Measurements from ENCODE around the gene NPPA.

The NPPA gene

DNA sequence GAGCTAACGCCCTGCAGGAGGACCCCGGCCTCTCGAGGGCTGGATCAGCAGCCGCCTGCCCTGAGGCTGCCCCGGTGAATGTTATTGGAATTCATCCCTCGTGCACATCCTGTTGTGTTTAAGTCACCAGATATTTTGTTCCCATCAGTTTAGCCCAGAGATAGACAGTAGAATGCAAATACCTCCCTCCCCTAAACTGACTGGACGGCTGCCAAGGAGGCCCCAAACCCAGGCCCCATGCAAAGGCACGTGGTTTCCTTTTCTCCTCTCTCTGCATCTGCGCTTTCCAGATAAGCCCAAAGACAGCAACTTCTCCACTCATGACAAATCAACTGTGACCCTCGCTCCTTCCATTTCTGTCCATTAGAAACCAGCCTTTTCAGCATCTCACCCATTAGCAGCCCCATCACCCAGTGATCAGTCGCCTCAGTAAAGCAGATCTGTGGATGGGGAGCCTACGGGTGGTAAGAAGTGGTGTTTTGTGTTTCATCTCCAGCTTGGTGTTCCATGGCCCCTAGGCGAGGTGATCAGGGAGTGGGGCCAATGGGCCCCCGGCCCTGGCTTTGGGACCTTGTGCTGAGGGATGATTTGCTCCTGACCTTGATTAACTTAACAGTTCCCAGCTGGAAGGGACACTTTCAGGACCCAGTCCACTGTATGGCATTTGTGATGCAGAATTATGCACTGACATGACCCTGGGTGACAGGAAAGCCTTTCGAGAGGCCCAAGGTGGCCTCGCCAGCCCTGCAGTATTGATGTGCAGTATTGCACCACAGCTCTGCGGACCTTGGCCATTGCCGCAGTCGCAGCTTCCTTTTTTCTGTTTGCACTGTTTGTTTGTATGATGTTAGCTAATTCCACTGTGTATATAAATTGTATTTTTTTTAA is 5.2 kb downstream of the NPPA start:
- no peak for DNase-seq (ENCODE audit: low read depth)

GRCh38 chr1:11841245-11842153 is 6.1 kb downstream of the NPPA start:
- no peak for DNase-seq (ENCODE audit: low read depth)

GRCh38 chr1:11839727-11840705 is 7.6 kb downstream of the NPPA start:
- DNase-seq (ENCODE audit: low read depth), result no peak

DNA sequence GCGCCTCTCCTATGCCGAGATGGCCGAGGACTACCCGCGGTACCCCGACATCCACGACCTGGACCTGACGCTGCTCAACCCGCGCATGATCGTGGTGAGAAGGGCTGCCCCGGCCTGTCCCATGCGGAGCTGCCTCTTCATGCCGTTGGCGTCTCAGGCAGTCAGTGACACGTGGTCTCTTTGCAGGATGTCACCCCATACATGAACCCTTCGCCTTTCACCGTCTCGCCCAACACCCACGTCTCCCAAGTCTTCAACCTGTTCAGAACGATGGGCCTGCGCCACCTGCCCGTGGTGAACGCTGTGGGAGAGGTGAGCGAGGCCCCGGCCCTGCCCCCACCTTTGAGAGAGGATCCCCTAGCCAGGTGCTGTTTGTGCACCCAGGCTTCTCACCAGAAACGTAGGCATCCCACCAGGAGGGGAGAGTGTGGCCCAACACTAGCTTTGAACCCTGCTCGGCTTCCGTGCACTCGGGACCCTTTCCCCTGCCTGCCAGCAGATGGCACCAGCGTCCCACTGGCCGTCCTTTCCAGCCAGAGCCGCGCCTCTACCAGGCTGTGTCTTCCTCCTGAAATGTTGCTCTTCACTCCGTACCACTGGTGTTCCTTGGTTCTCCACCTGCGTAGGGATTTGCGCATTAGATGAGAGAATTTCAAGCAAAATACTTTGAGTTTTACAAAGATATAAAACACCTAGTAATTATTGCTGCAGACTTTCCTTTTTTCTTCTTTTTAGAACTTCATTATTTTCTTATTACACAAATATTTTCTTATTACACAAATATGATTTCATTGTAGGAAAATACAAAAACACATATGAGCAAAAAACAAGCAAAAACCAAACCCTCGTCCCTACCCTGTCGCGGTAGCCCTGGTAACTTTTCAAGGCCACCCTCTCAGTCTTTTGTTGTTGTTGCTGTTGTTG is 9.0 kb downstream of the NPPA start:
- DNase-seq (ENCODE audit: low read depth), result peak; percentile 51

DNA sequence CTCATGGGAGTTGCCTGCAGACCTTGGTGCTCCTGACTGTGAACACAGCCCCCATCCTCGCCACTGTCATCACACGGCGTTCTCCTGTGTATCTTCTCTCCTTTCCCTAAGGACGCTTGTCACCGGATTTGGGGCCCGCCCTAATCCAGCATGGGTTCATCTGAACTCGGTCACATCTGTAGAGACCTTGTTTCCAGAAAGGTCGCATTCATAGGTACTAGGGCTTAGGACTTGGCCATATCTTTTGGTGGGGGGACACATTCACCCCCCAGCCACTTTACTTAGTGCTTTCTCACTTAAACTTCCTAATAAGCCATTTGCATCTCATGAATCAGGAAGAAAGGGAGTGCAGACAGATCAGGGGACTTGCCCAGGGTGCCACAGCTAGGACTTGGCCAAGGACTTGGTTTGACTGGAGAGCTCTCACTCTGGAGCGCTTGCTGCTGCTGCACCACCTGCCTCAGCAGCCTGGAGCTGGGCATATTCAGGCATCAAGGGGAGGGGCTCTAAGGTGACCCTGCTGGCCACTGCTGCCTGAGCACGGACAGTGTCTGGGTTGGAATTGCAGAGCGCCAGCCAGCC is 9.7 kb downstream of the NPPA start:
- DNase-seq (ENCODE audit: low read depth), result no peak

DNA sequence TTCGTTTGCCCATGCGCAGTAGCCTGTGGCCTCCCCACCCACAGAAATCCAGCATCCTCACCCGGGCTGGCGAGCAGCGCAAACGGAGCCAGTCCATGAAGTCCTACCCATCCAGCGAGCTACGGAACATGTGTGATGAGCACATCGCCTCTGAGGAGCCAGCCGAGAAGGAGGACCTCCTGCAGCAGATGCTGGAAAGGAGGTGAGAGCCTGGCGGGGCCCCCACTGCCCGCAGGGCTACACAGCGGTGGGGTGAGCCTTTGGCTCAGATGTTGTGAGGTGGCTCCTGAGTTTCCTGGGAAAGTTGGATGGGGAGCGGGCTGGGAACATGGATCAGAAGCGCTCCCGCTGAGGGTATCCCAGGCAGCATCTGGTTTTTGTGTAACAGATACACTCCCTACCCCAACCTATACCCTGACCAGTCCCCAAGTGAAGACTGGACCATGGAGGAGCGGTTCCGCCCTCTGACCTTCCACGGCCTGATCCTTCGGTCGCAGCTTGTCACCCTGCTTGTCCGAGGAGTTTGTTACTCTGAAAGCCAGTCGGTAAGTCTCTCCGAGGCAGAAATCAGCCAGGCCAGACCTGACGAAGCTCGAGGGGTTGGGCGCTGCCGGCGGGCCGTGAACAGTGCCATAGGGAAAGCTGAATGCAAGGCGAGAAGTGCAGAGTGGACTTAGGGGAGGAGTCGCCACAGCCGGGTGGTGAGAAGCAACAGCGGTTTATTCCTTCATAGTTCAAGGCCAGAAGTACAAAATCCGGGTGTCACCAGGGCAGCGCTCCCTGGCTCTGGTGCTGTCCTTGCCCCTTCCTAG is 10.4 kb downstream of the NPPA start:
- no peak for DNase-seq (ENCODE audit: low read depth)

GRCh38 chr1:11835441-11836225 is 11.9 kb downstream of the NPPA start:
- no peak for DNase-seq (ENCODE audit: low read depth)

GRCh38 chr1:11833900-11834299 is 13.7 kb downstream of the NPPA start:
- no peak for DNase-seq (ENCODE audit: low read depth)

DNA sequence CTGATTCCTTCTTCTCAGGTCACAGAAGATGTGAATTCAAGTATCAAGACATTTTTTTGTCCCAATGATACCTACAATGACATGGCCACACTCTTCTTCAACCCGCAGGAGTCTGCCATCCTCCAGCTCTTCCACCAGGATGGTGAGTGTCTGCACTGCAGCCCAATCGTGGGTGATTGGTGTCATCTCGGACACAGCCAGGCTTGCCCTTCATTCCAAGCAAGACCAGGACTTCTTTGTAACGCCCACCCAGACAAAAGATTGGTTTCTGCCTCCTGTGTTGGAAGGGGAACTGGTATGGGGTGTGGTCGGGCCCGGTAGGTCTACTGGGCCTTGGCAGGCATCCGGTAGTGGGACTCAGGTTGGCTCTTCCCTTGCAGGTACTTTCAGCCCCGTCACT is 14.1 kb downstream of the NPPA start:
- no peak for DNase-seq (ENCODE audit: low read depth)

- DNase-seq (ENCODE audit: low read depth), result no peak
These were observed 15.4 kb downstream of the NPPA start for GRCh38 chr1:11831945-11832725.

DNA sequence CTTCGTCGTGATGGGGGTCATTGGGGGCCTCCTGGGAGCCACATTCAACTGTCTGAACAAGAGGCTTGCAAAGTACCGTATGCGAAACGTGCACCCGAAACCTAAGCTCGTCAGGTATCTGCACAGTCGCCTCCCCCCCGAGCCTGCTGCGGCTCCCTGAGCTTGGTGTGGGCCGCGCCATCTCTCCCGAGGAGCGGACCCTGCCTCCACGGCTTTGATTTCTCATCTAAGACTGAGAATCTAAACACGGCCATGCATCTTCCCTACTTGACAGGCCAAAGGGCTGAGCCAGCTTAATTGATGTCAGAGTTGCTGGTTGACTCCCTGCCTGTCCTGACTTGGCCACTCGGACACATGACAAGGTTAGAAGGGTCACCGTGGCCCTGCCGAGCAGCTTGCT is 19.1 kb downstream of the NPPA start:
- DNase-seq (ENCODE audit: low read depth), result no peak

DNA sequence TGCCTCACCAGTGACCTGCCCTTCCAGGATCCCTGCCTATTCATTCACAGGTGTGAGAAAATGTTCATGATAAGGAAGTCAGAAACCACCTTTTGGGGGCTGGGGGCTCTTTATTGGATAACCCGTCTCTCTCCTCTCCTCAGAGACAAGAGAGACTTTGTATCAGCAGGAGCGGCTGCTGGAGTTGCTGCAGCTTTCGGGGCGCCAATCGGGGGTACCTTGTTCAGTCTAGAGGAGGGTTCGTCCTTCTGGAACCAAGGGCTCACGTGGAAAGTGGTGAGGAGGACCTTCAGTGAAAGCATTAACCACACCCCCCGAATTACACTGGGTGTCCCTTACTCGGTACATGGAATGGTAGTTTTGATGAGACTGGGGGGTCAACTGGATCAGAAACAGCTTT is 20.6 kb downstream of the NPPA start:
- no peak for DNase-seq (ENCODE audit: low read depth)

GRCh38 chr1:11825131-11825530 is 22.5 kb downstream of the NPPA start:
- no peak for DNase-seq (ENCODE audit: low read depth)

DNA sequence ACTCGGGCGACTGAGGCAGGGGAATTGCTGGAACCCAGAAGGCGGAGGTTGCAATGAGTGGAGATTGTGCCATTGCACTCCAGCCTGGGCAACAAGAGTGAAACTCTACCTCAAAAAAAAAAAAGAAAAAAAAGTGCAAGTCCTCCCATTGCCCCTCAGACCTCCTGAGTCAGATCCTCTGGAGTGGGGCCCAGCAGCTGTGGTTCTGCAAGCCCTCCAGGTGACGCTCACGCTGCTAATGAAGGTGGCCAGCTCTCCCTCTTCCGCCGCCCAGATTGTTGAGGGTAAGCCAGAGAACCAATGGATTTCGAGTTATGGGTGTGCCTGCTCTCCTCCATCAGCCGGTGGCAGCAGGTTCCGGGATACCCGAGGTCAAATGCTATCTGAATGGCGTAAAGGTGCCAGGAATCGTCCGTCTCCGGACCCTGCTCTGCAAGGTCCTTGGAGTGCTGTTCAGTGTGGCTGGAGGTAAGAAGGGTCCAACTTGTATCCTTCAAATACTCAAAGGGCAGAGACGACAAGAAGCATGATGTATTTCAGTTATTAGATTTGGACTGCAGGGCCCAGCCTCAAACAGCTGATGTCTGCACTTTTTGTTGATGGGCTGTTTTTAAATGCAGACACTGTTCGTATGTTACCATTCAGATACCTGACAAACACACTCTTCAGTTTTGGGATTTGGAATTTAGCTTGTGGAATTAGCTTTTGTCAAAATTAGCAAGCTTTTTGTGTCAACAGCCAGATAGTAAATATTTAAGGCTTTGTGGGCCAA is 24.0 kb downstream of the NPPA start:
- DNase-seq (ENCODE audit: low read depth), result no peak

DNA sequence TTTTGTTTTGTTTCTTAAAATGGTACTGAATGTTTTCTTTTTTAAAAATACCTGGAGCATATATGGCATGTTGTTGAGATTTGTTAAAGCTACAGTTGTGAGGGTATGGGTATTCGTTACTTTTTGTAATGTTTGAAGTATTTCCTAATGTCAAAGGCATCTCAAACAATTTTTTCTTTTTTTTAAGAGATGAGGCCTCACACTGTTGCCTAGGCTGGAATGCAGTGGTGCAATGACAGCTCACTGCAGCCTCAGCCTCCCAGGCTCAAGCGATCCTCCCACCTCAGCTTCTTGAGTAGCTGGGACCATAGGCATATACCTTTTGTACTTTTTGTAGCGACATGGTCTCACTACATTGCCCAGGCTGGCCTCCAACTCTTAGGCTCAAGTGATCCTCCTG is 25.5 kb downstream of the NPPA start:
- DNase-seq (ENCODE audit: low read depth), result no peak

DNA sequence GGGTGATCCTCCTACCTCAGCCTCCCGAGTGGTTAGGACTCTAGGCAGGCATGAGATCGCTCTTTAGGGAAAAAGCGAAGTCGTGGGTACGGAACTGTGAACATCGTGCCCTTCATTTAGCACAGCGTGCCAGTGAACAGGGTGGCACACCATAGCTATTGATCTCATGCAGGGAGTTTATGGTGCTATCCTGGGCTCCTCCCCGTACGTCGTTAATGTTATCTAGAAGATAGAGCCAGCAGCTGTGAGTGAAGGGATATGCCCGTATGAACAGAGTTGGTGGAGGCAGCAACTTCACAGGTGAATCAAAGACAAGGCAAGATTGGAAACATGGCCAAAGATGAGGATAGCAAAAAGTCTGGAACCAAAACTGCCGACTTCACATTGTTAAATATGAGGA is 30.4 kb downstream of the NPPA start:
- DNase-seq (ENCODE audit: low read depth), result no peak

GRCh38 chr1:11813021-11813420 is 34.6 kb downstream of the NPPA start:
- DNase-seq (ENCODE audit: low read depth), result no peak

Measured in stimulated activated CD8-positive, alpha-beta memory T cell treated with anti-CD3 and anti-CD28 coated beads, Interleukin-15, amount 100 ng/mL, for 24 hours (primary cell).